ENCODE data around the gene CHCHD3.

CHCHD3 gene

GRCh38 chr7:132950725-132951124 is 131.2 kb downstream of the CHCHD3 start:
- Histone ChIP-seq H3K4me1 (ENCODE audit: control insufficient read depth, insufficient read depth, low read length) (no peaks in the 10 kb centered on the region), H3K36me3 (ENCODE audit: control insufficient read depth, insufficient read depth, low read length) (no peaks in the 10 kb centered on the region), H3K27ac (ENCODE audit: low read depth, low read length) (no peak overlapping the region), H3K4me3 (ENCODE audit: low read length) (no peak overlapping the region), H3K9ac (ENCODE audit: low read length) (no peak overlapping the region), H3K27me3 (ENCODE audit: control insufficient read depth, insufficient read depth, low read length) (no peaks in the 10 kb centered on the region)

GRCh38 chr7:132947011-132947410 is 134.9 kb downstream of the CHCHD3 start:
- H3K4me3 ChIP-seq (ENCODE audit: low read length): no peak overlapping the region
- H3K27ac ChIP-seq (ENCODE audit: low read depth, low read length): no peak overlapping the region
- H3K4me1 ChIP-seq (ENCODE audit: control insufficient read depth, insufficient read depth, low read length): no peaks in the 10 kb centered on the region
- no peaks in the 10 kb centered on the region for H3K36me3 ChIP-seq (ENCODE audit: control insufficient read depth, insufficient read depth, low read length)
- no peaks in the 10 kb centered on the region for H3K27me3 ChIP-seq (ENCODE audit: control insufficient read depth, insufficient read depth, low read length)
- H3K9ac ChIP-seq (ENCODE audit: low read length): no peak overlapping the region

- H3K4me1 ChIP-seq (ENCODE audit: control insufficient read depth, insufficient read depth, low read length): no peaks in the 10 kb centered on the region
- no peak overlapping the region for H3K9ac ChIP-seq (ENCODE audit: low read length)
- H3K27ac ChIP-seq (ENCODE audit: low read depth, low read length): no peak overlapping the region
- no peaks in the 10 kb centered on the region for H3K36me3 ChIP-seq (ENCODE audit: control insufficient read depth, insufficient read depth, low read length)
- no peak overlapping the region for H3K4me3 ChIP-seq (ENCODE audit: low read length)
- no peaks in the 10 kb centered on the region for H3K27me3 ChIP-seq (ENCODE audit: control insufficient read depth, insufficient read depth, low read length)
These were observed 137.1 kb downstream of the CHCHD3 start for GRCh38 chr7:132944774-132945173.

- H3K36me3 ChIP-seq (ENCODE audit: control insufficient read depth, insufficient read depth, low read length): no peaks in the 10 kb centered on the region
- no peak overlapping the region for H3K9ac ChIP-seq (ENCODE audit: low read length)
- no peak overlapping the region for H3K27ac ChIP-seq (ENCODE audit: low read depth, low read length)
- no peaks in the 10 kb centered on the region for H3K27me3 ChIP-seq (ENCODE audit: control insufficient read depth, insufficient read depth, low read length)
- H3K4me3 ChIP-seq (ENCODE audit: low read length): no peak overlapping the region
- no peaks in the 10 kb centered on the region for H3K4me1 ChIP-seq (ENCODE audit: control insufficient read depth, insufficient read depth, low read length)
These were observed 138.2 kb downstream of the CHCHD3 start for GRCh38 chr7:132943645-132944044.

GRCh38 chr7:132942701-132943100 is 139.2 kb downstream of the CHCHD3 start:
- Histone ChIP-seq H3K4me3 (ENCODE audit: low read length) (no peak overlapping the region), H3K36me3 (ENCODE audit: control insufficient read depth, insufficient read depth, low read length) (no peaks in the 10 kb centered on the region), H3K9ac (ENCODE audit: low read length) (no peak overlapping the region), H3K27me3 (ENCODE audit: control insufficient read depth, insufficient read depth, low read length) (no peaks in the 10 kb centered on the region), H3K4me1 (ENCODE audit: control insufficient read depth, insufficient read depth, low read length) (no peaks in the 10 kb centered on the region), H3K27ac (ENCODE audit: low read depth, low read length) (no peak overlapping the region)

GRCh38 chr7:132941905-132942304 is 140.0 kb downstream of the CHCHD3 start:
- Histone ChIP-seq H3K27me3 (ENCODE audit: control insufficient read depth, insufficient read depth, low read length) (no peaks in the 10 kb centered on the region), H3K4me1 (ENCODE audit: control insufficient read depth, insufficient read depth, low read length) (no peaks in the 10 kb centered on the region), H3K4me3 (ENCODE audit: low read length) (no peak overlapping the region), H3K27ac (ENCODE audit: low read depth, low read length) (no peak overlapping the region), H3K9ac (ENCODE audit: low read length) (no peak overlapping the region), H3K36me3 (ENCODE audit: control insufficient read depth, insufficient read depth, low read length) (no peaks in the 10 kb centered on the region)

- no peaks in the 10 kb centered on the region for H3K36me3 ChIP-seq (ENCODE audit: control insufficient read depth, insufficient read depth, low read length)
- no peak overlapping the region for H3K9ac ChIP-seq (ENCODE audit: low read length)
- no peaks in the 10 kb centered on the region for H3K4me1 ChIP-seq (ENCODE audit: control insufficient read depth, insufficient read depth, low read length)
- no peak overlapping the region for H3K4me3 ChIP-seq (ENCODE audit: low read length)
- no peak overlapping the region for H3K27ac ChIP-seq (ENCODE audit: low read depth, low read length)
- H3K27me3 ChIP-seq (ENCODE audit: control insufficient read depth, insufficient read depth, low read length): no peaks in the 10 kb centered on the region
These were observed 140.5 kb downstream of the CHCHD3 start for GRCh38 chr7:132941428-132941827.

- no peak overlapping the region for H3K27ac ChIP-seq (ENCODE audit: low read depth, low read length)
- no peaks in the 10 kb centered on the region for H3K27me3 ChIP-seq (ENCODE audit: control insufficient read depth, insufficient read depth, low read length)
- no peak overlapping the region for H3K9ac ChIP-seq (ENCODE audit: low read length)
- no peaks in the 10 kb centered on the region for H3K36me3 ChIP-seq (ENCODE audit: control insufficient read depth, insufficient read depth, low read length)
- no peak overlapping the region for H3K4me3 ChIP-seq (ENCODE audit: low read length)
- no peaks in the 10 kb centered on the region for H3K4me1 ChIP-seq (ENCODE audit: control insufficient read depth, insufficient read depth, low read length)
These were observed 141.8 kb downstream of the CHCHD3 start for GRCh38 chr7:132940084-132940483.

GRCh38 chr7:132939495-132939894 is 142.4 kb downstream of the CHCHD3 start:
- no peaks in the 10 kb centered on the region for H3K27me3 ChIP-seq (ENCODE audit: control insufficient read depth, insufficient read depth, low read length)
- no peak overlapping the region for H3K4me3 ChIP-seq (ENCODE audit: low read length)
- no peak overlapping the region for H3K9ac ChIP-seq (ENCODE audit: low read length)
- H3K36me3 ChIP-seq (ENCODE audit: control insufficient read depth, insufficient read depth, low read length): no peaks in the 10 kb centered on the region
- no peaks in the 10 kb centered on the region for H3K4me1 ChIP-seq (ENCODE audit: control insufficient read depth, insufficient read depth, low read length)
- no peak overlapping the region for H3K27ac ChIP-seq (ENCODE audit: low read depth, low read length)

- Histone ChIP-seq H3K36me3 (ENCODE audit: control insufficient read depth, insufficient read depth, low read length) (no peaks in the 10 kb centered on the region), H3K27ac (ENCODE audit: low read depth, low read length) (no peak overlapping the region), H3K9ac (ENCODE audit: low read length) (no peak overlapping the region), H3K4me1 (ENCODE audit: control insufficient read depth, insufficient read depth, low read length) (no peaks in the 10 kb centered on the region), H3K4me3 (ENCODE audit: low read length) (no peak overlapping the region), H3K27me3 (ENCODE audit: control insufficient read depth, insufficient read depth, low read length) (no peaks in the 10 kb centered on the region)
These were observed 144.6 kb downstream of the CHCHD3 start for GRCh38 chr7:132937286-132937685.

GRCh38 chr7:132935608-132936007 is 146.3 kb downstream of the CHCHD3 start:
- Histone ChIP-seq H3K27ac (ENCODE audit: low read depth, low read length) (no peak overlapping the region), H3K4me1 (ENCODE audit: control insufficient read depth, insufficient read depth, low read length) (no peaks in the 10 kb centered on the region), H3K4me3 (ENCODE audit: low read length) (no peak overlapping the region), H3K36me3 (ENCODE audit: control insufficient read depth, insufficient read depth, low read length) (no peaks in the 10 kb centered on the region), H3K27me3 (ENCODE audit: control insufficient read depth, insufficient read depth, low read length) (no peaks in the 10 kb centered on the region), H3K9ac (ENCODE audit: low read length) (no peak overlapping the region)

- no peaks in the 10 kb centered on the region for H3K4me1 ChIP-seq (ENCODE audit: control insufficient read depth, insufficient read depth, low read length)
- no peaks in the 10 kb centered on the region for H3K36me3 ChIP-seq (ENCODE audit: control insufficient read depth, insufficient read depth, low read length)
- no peaks in the 10 kb centered on the region for H3K27me3 ChIP-seq (ENCODE audit: control insufficient read depth, insufficient read depth, low read length)
- no peak overlapping the region for H3K9ac ChIP-seq (ENCODE audit: low read length)
- H3K27ac ChIP-seq (ENCODE audit: low read depth, low read length): no peak overlapping the region
- no peak overlapping the region for H3K4me3 ChIP-seq (ENCODE audit: low read length)
These were observed 147.9 kb downstream of the CHCHD3 start for GRCh38 chr7:132934017-132934416.

GRCh38 chr7:132933072-132933458 is 148.8 kb downstream of the CHCHD3 start:
- H3K27me3 ChIP-seq (ENCODE audit: control insufficient read depth, insufficient read depth, low read length): no peaks in the 10 kb centered on the region
- H3K36me3 ChIP-seq (ENCODE audit: control insufficient read depth, insufficient read depth, low read length): no peaks in the 10 kb centered on the region
- H3K4me1 ChIP-seq (ENCODE audit: control insufficient read depth, insufficient read depth, low read length): no peaks in the 10 kb centered on the region
- no peak overlapping the region for H3K4me3 ChIP-seq (ENCODE audit: low read length)
- H3K9ac ChIP-seq (ENCODE audit: low read length): no peak overlapping the region
- H3K27ac ChIP-seq (ENCODE audit: low read depth, low read length): no peak overlapping the region

All from rectal smooth muscle tissue (tissue), 1 donor.